Transverse colon (tissue), 4 donors: ENCODE measurements around the gene KPNB1. TPM values are rescaled to one million over a fixed set of nuclear protein-coding genes. Genes with fewer than 3 reads are reported as not detected.

Source experiments
- DNase-seq: peaks from one replicate; pipeline ENCODE4 v3.0.0-alpha.2; 2019
- H3K27ac ChIP-seq, 4 donors: fragments of 200-600 bp; sonication (generic); 2 replicates each; pipeline ENCODE4 v1.5.1; 2016 to 2018; ENCODE audit warnings: inconsistent platforms in 4 of 4
- H3K27me3 ChIP-seq: fragments of 200-600 bp; sonication (generic); 2 replicates; pipeline ENCODE4 v1.5.1; 2017; ENCODE audit warnings: inconsistent platforms
- H3K36me3 ChIP-seq, 4 donors: fragments of 200-600 bp; sonication (generic); 2 replicates each; pipeline ENCODE4 v1.5.1; 2017 to 2019; ENCODE audit warnings: inconsistent platforms in 4 of 4
- H3K4me1 ChIP-seq, 4 donors: fragments of 200-600 bp; sonication (generic); 2 replicates each; pipeline ENCODE4 v1.5.1; 2017 to 2020; ENCODE audit warnings: inconsistent platforms in 4 of 4
- H3K4me3 ChIP-seq, 4 donors: fragments of 200-600 bp; sonication (generic); 1 replicate in 1 of 4; 2 replicates in 3 of 4; pipeline versions ENCODE4 v1.5.1 to v1.6.1; 2017 to 2019; ENCODE audit warnings: inconsistent platforms in 4 of 4
- H3K9me3 ChIP-seq, 2 donors: fragments of 200-600 bp; sonication (generic); 2 replicates each; pipeline ENCODE4 v1.5.1; 2017 to 2019; ENCODE audit warnings: inconsistent platforms in 2 of 2
- EP300 ChIP-seq: sonication (generic); formaldehyde crosslinking; IDR thresholded peaks from one replicate; pipeline ENCODE4 v1.6.1; 2017; ENCODE audit warnings: antibody characterized with exemption, low read depth
- POLR2A ChIP-seq: fragments of 450-650 bp; IDR thresholded peaks from one replicate; pipeline ENCODE4 v1.6.1; 2016; ENCODE audit warnings: antibody characterized with exemption, mild to moderate bottlenecking, moderate library complexity
- POLR2AphosphoS5 ChIP-seq, 3 donors: sonication (generic); formaldehyde crosslinking; IDR thresholded peaks; one replicate each; pipeline ENCODE4 v1.6.1; 2016; ENCODE audit warnings: antibody characterized with exemption in 3 of 3
- WGBS, 2 donors: methylation state at CpG; one replicate each; pipeline ENCODE4 v1.1.5; 2018; ENCODE audit warnings: low coverage in 1 of 2; 5-methylcytosine and 5-hydroxymethylcytosine counted together
- in situ Hi-C, 4 donors: fragments of 200-750 bp; cut with MboI; loops; one replicate each; pipeline versions ENCODE4 v1.15.0 to v1.15.1; 2017; ENCODE audit warnings: low sequenced_read_pairs in 3 of 4, low pct_ligation_motif_present in 1 of 4, low pct_unique_long_range_greater_than_20kb in 1 of 4
- intact Hi-C: fragments of 100-400 bp; cut with DNase I; formaldehyde crosslinking; loops from one replicate; pipeline ENCODE4 v1.15.1; 2023; ENCODE audit warnings: low total_unique reads
- total RNA-seq, 4 donors: library from RNA; depleted of rRNA; stranded (reverse); fragments of >200 nt; gene quantifications; one replicate each; pipeline ENCODE4 v1.1.0, GENCODE V29; 2016
- TF ChIP-seq, protein P1 (sequence below), 5 experiments: fragments of 200-600 bp in 3 of 5; fragments of 450-650 bp in 2 of 5; sonication (generic) in 3 of 5; IDR thresholded peaks; 1 replicate in 2 of 5; 2 replicates in 3 of 5; pipeline ENCODE4 v1.5.1; 2016 to 2017; ENCODE audit warnings: antibody characterized with exemption in 5 of 5, inconsistent platforms in 3 of 5, mild to moderate bottlenecking in 2 of 5, moderate library complexity in 1 of 5

The KPNB1 gene
- total RNA-seq, 4 donors from 2014 or later: 39.2 to 176 (median 133) TPM

DNA sequence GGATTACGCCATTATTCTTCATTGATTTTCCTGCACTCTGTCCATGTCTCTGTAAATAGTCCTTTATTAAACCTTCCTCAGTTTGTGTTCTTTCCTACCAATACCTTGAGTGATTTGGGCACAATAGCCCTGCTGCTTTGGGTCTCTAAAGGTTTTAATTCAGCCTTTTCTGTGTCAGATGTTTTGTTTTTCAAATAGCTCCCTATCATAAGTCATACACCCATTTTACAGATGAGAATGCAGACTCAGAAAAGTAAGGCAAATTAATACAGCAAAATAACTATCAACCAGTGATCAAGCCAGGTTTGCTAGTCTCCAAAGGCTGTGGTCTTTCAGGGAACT, 25.0 kb upstream of the KPNB1 start:
- peaks cover 2 to 12% (median 8%) of the 10 kb centered on the region in 4 donors for H3K4me1 ChIP-seq
- WGBS, 2 donors: 0 to 3% methylated on average over 1 of the region's 1 CpG
- no peak overlapping the region for H3K27ac ChIP-seq

DNA sequence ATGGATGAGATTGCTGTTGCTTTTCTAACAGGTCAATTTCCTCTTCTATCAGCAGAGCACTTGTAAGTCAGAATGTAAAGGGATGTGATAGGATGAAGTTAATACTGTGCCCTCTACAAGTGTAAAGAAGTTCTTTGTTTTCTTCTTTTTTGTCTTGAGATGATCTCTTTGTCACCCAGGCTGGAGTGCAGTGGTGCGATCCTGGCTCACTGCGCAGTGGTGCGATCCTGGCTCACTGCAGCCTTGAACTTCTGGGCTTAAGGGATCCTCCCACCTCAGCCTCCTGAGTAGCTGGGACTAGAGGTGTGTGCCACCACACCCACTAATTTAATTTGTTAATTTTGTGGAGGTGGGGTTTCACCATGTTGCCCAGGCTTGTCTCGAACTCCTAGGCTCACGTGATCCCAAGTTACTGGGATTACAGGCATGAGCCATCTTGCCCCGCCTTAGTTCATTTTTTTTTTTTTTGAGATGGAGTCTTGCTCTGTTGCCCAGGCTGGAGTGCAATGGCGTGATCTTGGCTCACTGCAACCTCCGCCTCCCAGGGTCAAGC, 21.6 kb upstream of the KPNB1 start:
- no peaks in the 10 kb centered on the region for H3K4me1 ChIP-seq
- no peaks in the 10 kb centered on the region for H3K27me3 ChIP-seq
- H3K27ac ChIP-seq: no peak overlapping the region
- in situ Hi-C loops (no loop called here), intact Hi-C loops (no loop called here)
- DNase-seq: no peak
- no peaks in the 10 kb centered on the region for H3K9me3 ChIP-seq
- TF ChIP-seq POLR2A: no peak
- TF ChIP-seq EP300: no peak
- TF ChIP-seq, protein P1, sequence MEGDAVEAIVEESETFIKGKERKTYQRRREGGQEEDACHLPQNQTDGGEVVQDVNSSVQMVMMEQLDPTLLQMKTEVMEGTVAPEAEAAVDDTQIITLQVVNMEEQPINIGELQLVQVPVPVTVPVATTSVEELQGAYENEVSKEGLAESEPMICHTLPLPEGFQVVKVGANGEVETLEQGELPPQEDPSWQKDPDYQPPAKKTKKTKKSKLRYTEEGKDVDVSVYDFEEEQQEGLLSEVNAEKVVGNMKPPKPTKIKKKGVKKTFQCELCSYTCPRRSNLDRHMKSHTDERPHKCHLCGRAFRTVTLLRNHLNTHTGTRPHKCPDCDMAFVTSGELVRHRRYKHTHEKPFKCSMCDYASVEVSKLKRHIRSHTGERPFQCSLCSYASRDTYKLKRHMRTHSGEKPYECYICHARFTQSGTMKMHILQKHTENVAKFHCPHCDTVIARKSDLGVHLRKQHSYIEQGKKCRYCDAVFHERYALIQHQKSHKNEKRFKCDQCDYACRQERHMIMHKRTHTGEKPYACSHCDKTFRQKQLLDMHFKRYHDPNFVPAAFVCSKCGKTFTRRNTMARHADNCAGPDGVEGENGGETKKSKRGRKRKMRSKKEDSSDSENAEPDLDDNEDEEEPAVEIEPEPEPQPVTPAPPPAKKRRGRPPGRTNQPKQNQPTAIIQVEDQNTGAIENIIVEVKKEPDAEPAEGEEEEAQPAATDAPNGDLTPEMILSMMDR (IDR thresholded peaks at IDR 0.05): no peak
- TF ChIP-seq POLR2AphosphoS5 (IDR thresholded peaks at IDR 0.05): no peak
- H3K36me3 ChIP-seq: peaks cover 0 to 10% (median 0%) of the 10 kb centered on the region in 4 donors
- WGBS, 2 donors: 95% methylated on average over 8 of the region's 8 CpGs; no CpG with 5 or more reads in 1 of the 2 donors
- no peak overlapping the region for H3K4me3 ChIP-seq

More for the DNA sequence above, 25.0 kb upstream of the KPNB1 start:
- in situ Hi-C loops (loop anchor here (25.0 kb wide), 4 partner anchors 112 to 387 kb away; no protein-coding TSS in a partner anchor), intact Hi-C loops (no loop called here)
- H3K9me3 ChIP-seq: no peaks in the 10 kb centered on the region
- H3K36me3 ChIP-seq: peaks cover 0 to 29% (median under 1%) of the 10 kb centered on the region in 4 donors
- no peak overlapping the region for H3K4me3 ChIP-seq
- H3K27me3 ChIP-seq: no peaks in the 10 kb centered on the region
- TF ChIP-seq EP300 (no peak), POLR2A (no peak), POLR2AphosphoS5 (IDR thresholded peaks at IDR 0.05) (no peak)
- TF ChIP-seq, protein P1 (IDR thresholded peaks at IDR 0.05): no peak
- DNase-seq: no peak

DNA sequence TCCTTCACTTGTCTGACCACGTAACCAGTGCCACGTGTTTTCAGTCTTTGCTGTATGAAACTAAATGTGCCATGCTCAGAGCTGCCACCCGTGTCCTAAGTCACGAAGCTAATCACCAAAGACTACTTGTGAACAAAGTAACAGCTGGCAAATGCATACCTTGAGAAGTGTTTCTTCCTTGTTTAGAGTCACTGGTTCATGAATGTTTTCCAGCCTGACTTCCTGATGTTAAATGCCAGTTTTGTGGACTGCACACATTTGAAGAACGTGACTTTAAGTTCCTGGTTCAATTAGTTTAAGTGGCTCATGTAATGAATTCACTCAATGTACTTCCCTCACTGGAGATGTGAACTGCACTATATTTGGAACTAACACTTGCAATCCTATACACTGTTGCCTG, 19.9 kb upstream of the KPNB1 start:
- intact Hi-C loops (no loop called here), in situ Hi-C loops (no loop called here)
- no peak for TF ChIP-seq POLR2AphosphoS5 (IDR thresholded peaks at IDR 0.05)
- TF ChIP-seq EP300: no peak
- TF ChIP-seq, protein P1 (IDR thresholded peaks at IDR 0.05): no peak
- no peak for TF ChIP-seq POLR2A
- Histone ChIP-seq H3K9me3 (no peaks in the 10 kb centered on the region), H3K27me3 (no peaks in the 10 kb centered on the region), H3K4me1 (no peaks in the 10 kb centered on the region), H3K4me3 (no peak overlapping the region), H3K27ac (no peak overlapping the region), H3K36me3 (peaks cover 0 to 4% (median 0%) of the 10 kb centered on the region in 4 donors)
- 66 to 76% methylated on average over 3 to 5 of the region's 5 CpGs for WGBS, 2 donors
- no peak for DNase-seq

DNA sequence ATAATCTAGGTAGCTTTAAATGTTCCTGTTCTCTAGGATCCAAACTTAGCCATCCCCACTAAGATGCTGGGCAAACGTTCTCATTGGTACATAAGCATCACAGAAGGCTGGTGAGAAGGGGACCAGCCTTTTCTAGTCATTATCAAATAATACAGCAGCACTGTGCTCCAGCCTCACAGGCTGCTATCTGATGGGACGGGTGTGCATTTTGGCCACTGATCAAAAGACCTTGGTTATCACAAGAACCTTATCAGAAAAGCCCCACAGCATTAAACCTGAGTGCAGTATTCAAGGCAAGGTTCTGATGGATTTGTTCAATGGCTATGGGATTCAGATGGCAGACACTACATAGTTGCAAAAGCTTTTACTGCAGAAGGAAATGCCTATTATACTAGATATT, 19.1 kb upstream of the KPNB1 start:
- Histone ChIP-seq H3K36me3 (peaks cover 0 to 4% (median 0%) of the 10 kb centered on the region in 4 donors), H3K4me1 (no peaks in the 10 kb centered on the region), H3K27ac (no peak overlapping the region), H3K27me3 (no peaks in the 10 kb centered on the region), H3K9me3 (no peaks in the 10 kb centered on the region), H3K4me3 (no peak overlapping the region)
- in situ Hi-C loops (no loop called here), intact Hi-C loops (no loop called here)
- no peak for DNase-seq
- TF ChIP-seq, protein P1 (IDR thresholded peaks at IDR 0.05): no peak
- TF ChIP-seq EP300 (no peak), POLR2AphosphoS5 (IDR thresholded peaks at IDR 0.05) (no peak), POLR2A (no peak)
- WGBS, 2 donors: 72% methylated on average over 2 of the region's 2 CpGs; no CpG with 5 or more reads in 1 of the 2 donors
